CD4-positive, alpha-beta T cell treated with Interleukin-15 for 1 hour (primary cell): ENCODE measurements around the gene MLX.
"Not testable (repeated sequence)": the region's sequence is repeated elsewhere in the genome, so short reads cannot be mapped to it uniquely, and the experiment has no call there.

Experiments used
- DNase-seq: peaks from one replicate; pipeline ENCODE4 v3.0.0-alpha.2; 2020

Gene MLX

GRCh38 chr17:42555961-42556617, 10.8 kb upstream of the MLX start:
- not testable (repeated sequence) for DNase-seq

DNA sequence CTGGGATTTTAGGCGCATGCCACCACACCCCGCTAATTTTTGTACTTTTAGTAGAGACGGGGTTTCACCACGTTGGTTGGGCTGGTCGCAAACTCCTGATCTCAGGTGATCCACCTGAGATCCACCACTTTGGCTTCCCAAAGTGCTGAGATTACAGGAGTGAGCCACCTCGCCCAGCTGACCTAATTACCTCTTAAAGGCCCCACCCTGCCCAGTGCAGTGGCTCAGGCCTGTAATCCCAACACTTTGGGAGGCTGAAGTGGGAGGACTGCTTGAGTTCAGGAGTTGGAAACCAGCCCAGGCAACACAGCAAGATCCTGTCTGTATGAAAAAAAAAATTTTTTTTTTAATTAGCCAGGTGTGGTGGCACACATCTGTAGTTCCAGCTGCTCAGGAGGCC, 7.8 kb upstream of the MLX start:
- DNase-seq = no peak

DNA sequence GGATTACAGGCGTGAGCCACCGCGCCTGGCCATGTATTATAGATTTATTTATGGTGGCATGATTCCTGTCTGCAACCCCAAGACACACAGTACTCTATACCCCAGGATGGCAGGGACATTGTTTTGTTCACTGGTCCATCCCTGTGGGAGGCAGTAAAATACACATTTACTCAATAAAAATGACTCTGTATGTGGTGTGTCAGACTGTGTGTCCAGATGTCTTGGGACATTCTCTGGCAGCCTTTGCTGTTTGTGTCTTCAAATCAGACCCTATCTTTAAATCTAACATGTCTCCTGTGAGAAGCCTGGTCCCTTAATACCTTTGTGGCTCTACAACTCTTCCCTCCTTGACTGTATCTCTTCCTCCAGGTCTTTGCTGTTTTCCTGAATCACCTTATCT, 6.7 kb upstream of the MLX start:
- DNase-seq = no peak

- peak; percentile 92 for DNase-seq
Measured at GRCh38 chr17:42561897-42562387, 5.0 kb upstream of the MLX start, which contains the start of gene COASY. Gene COASY, plus strand, starts transcription at chr17:42562148. Its CDS starts 475 bp downstream, at chr17:42562623.

DNA sequence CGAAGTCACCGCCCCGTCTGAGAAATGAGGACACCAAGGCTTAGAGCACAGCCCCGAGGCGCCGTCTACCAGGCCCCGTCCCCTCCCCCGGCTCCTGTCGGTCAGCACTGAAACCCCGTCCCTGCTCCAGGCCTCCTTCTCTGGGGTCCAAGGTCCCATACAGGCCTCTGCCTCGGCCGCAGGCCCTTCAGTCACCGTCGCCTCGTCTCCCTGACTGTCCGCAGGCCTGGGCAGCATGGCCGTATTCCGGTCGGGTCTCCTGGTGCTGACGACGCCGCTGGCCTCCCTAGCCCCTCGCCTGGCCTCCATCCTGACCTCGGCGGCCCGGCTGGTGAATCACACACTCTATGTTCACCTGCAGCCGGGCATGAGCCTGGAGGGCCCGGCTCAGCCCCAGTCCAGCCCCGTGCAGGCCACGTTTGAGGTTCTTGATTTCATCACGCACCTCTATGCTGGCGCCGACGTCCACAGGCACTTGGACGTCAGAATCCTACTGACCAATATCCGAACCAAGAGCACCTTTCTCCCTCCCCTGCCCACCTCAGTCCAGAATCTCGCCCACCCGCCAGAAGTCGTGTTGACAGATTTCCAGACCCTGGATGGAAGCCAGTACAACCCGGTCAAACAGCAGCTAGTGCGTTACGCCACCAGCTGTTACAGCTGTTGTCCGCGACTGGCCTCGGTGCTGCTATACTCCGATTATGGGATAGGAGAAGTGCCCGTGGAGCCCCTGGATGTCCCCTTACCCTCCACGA, 4.3 kb upstream of the MLX start:
- DNase-seq = no peak

DNA sequence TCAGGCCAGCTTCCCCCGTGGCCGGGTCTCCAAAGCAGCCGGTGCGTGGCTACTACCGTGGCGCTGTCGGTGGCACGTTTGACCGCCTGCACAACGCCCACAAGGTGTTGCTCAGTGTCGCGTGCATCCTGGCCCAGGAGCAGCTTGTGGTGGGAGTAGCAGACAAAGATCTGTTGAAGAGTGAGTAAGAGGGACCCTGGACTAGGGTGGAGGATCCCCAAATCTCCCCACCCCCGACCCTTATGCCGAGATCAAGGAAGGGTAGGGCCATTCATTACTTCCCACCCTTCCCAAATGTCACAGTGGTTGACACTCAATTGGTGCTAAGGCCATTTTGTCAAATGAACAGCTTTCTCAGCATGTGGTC, 3.8 kb upstream of the MLX start:
- no peak for DNase-seq

GRCh38 chr17:42563543-42563942, 3.4 kb upstream of the MLX start:
- no peak for DNase-seq

DNA sequence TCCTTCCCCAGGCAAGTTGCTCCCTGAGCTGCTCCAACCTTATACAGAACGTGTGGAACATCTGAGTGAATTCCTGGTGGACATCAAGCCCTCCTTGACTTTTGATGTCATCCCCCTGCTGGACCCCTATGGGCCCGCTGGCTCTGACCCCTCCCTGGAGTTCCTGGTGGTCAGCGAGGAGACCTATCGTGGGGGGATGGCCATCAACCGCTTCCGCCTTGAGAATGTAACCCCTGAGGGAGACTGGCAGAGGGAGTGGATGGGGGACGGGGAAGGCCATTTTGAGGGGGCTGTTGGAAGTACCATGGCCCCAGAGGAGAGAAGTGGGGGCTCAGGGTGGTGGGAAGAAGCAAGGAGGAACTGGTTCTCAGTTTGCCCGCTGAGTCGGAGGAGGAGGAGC, 3.0 kb upstream of the MLX start:
- no peak for DNase-seq

DNA sequence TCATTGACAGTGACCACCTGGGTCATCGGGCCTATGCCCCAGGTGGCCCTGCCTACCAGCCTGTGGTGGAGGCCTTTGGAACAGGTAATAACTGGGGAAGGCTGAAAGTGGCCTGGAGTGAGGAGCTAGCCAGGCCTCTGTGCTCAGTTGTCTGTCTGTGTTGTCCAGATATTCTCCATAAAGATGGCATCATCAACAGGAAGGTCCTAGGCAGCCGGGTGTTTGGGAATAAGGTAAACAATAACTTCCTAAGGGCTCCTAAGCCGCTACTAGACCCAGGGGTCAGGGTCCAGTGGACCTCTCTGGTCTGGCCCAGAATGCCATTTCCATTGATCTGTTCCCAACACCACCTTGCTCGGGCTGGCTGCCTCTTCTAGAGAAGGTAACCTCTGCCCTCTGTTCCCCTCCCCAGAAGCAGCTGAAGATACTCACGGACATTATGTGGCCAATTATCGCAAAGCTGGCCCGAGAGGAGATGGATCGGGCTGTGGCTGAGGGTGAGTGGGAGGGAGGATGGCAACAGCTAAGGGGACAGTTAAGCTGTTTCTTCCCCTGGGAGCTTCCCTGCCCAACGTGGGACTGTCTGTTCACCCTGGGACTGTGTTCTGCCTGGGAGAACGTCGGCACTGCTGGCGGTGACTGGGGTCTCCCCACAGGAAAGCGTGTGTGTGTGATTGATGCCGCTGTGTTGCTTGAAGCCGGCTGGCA, 1.9 kb upstream of the MLX start:
- DNase-seq = no peak

- DNase-seq = no peak
Measured at GRCh38 chr17:42565523-42566214, 1.2 kb upstream of the MLX start.

DNA sequence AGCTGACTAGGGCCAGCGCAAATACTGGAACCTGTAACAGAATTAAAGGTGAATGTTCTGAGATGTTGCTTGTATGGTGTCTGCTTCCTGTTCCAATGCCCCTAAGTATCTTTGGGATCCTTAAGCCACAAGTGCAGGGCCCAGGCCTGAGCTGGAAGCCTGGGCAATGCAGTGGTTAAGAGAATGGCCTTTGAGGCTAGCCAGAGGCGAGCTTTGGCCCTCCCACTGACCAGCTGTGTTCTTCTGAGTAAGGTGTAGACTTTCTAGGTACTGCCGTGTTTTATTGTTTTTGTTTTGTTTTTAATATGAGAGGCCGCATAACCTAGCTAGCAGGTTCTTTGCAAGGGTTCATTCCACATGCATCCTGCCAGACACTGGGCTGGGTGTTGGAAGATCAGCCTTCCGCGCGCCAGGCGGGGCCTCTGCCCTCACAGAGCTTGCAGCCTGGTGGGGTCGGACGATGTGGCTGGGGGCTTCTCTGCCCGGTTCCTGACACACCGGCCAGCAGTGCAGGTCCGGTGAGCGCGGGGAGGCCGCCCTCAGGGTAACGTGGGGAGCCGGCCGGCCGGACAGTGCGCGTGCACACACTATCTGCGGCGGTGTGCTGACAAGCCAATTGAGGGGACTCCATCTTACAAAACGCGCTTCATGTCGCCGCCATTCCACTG, 551 bp upstream of the MLX start:
- no peak for DNase-seq

GRCh38 chr17:42568341-42569111, 1.6 kb downstream of the MLX start:
- DNase-seq = no peak

DNA sequence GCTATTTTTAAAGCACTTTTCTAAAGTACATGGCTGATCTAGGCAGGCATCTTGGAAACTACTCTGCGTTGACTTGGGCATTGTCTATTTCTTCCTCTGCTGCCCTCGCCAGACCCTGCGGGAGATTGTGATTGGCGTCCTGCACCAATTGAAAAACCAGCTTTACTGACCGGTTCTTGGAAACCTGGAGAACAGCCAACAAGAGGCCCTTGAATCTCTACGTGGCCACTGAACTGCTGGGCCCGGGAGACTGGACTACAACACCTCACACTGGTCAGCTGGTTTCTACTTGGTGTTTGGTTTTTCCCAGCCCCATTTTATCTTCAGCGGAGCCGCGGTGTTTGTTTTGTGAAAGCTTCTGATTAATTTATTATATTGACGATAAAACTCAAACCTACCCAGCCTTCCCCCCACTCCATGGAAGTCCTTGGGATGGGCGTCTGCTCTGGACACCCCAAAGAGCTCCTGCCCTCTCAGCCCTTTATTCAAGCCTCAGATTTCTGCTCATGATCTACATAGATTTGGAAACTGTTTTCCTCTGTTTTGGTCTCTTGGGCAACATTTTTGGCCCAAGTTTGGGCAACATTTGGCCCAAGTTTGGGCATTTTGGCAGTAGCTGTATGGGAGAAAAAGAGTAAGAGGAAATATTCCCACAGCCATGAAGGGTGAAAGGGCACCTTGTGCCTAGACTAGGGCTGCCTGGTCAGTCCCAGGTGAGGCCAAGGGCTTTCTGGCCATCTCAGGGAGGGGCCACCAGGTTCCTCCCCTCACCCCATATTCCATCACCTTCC, 4.7 kb downstream of the MLX start:
- no peak for DNase-seq

DNA sequence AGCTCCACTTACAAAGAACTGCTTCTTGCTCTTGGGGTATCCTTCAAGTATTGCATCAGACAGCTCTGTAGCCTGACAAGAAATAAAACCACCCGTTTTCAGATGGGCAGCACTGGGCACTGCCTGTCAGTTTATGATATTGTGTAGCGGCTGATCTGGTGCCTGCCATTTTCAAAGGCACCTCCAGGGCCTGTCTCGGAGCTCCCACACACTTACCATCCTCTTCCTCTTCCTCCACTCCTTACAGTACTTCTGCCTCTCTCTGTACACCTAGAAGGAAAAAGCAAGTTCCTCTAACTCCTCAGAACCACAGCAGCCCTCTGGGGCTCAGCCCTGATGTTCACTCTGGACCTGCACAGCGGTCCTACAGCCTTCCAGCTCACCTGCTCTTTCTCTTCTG, 6.2 kb downstream of the MLX start:
- DNase-seq = no peak

DNA sequence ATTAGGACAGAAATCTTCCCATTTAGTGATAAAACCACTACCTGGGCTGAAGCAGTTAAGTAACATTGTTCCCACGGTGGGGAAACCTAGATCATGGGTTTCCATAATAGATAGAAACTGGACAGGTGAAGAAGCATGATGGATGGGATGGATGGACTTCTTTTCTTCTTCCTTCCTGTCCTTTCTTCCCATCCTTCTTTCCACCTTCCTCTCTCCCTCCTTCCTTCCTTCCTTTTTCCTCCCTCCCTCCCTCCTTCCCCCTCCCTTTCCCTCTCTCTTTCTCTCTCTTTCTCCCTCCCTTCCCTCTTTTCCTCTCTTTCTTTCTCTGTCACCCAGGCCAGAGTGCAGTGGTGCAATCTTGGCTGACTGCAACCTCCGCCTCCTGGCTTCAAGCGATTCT, 7.6 kb downstream of the MLX start:
- no peak for DNase-seq

DNA sequence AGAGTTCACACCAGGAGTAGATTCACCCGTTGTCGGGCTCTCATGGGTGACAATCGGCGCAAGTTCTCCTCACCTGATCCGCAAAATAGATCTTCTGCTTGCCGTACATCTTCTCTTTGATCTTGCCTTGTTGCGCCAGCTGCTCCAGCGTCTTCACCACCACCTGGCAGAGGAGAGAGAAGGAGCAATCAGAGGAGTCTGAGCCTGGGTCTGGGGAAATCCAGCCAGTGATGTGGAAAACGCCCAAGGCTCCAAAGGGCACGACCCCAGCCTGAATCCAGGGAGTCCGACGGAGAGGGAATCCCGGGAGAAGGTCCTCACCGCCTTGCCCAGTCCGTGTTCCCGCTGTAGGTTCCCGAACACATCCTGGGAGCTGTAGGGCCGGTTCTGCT, 10.2 kb downstream of the MLX start:
- no peak for DNase-seq

DNA sequence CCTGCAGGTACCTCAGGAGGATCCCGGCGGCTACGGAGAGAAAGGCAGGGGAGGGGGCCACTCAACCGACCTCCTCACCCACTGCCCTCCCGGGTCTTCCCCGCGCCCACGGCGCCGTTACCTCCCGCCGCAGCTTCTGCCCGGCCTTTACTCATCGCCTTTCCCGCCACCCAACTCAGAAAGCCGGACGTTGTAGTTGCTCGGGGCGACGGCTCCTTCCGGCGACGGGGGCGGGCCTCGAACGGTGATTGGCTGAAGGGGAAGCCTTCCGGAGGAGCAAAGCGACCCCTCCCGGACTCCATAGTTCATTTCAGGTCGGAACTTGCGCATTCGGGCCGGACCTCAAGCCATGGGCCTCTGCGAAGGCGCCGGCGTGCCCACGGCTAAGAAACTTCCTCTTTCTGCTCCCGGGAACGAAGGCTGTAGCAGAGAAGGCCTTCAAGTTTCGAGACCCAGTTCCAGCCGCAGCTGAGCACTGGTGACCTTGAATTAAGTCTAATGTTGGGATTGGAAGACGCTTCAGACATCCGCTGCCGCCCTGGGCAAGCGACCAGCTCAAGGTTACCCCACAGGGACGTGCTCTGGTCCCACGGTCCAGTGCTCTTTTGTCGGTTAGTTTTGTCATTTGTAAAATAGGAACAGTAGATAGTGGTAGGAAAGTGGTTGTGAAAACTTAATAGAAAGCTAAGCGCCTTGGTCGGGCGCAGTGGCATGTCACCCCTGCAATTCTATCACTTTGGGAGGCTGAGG, 10.8 kb downstream of the MLX start, which contains the start of gene PSMC3IP:
PSMC3IP (minus strand) TSS at position 198 of the 750 bp plus-strand sequence; CDS start at position 155, 43 bp downstream.
- DNase-seq = peak; percentile 92

GRCh38 chr17:42578282-42578869, 11.5 kb downstream of the MLX start:
- DNase-seq = peak; percentile 66

DNA sequence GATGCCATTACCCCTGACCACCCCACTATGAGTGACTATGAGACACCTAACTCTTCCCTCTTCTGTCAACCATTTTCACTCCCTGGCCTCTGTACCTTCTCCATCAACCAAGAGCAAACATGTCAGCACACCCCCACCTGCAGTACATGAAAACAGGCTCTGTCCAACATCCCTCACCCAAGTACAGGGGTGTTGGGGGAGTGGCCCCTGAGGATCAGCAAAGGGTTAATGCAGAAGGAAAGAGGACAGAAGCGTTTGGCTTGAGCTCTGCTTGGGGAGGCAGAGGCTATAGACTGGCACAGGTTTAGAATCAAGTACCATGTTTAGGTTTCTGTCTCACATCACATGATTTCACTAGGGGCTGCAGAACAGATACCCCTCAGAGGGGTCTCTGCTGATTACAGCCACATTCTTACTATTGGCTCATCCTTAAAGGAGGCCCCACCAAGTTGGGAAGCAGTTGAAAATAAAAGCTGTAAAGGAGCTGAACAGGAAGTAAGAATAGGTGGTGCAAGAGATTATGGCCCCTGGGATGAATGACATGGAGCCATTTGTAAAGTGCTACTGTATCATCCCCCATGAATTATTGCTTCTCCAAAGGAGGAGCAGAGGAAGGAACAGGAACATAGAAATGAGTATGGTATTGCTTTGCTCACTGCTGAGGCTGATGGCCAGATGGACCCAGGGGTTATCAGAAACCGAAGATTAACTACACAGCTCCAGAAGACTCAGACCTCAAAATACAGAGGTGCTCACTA, 13.1 kb downstream of the MLX start:
- DNase-seq = no peak
